ENCODE measurements around the gene YBEY. TPM values are rescaled to one million over a fixed set of nuclear protein-coding genes. Genes with fewer than 3 reads are reported as not detected.
"Not testable (repeated sequence)": the region's sequence is repeated elsewhere in the genome, so short reads cannot be mapped to it uniquely, and the experiment has no call there.

The YBEY gene
- total RNA-seq, result 10 to 100 TPM in 3 of 4 donors, 1 to 10 TPM in 1; 4.7 to 17.9 (median 11.7) TPM

- intact Hi-C loops (cut with DNase I), result no loop called here
- H3K4me1 ChIP-seq, result peaks cover 20 to 56% (median 36%) of the 10 kb centered on the region in 3 donors
These were observed at the start of gene YBEY for GRCh38 chr21:46285761-46286647. Gene YBEY, plus strand, starts transcription at chr21:46286342. Its CDS starts 572 bp downstream, at chr21:46286914.

GRCh38 chr21:46237474-46237873 is 48.7 kb upstream of the YBEY start:
- no peaks in the 10 kb centered on the region for H3K4me1 ChIP-seq

More at GRCh38 chr21:46285761-46286647, at the start of gene YBEY:
- Histone ChIP-seq H3K4me3 (peak within 1 kb of the TSS; percentile 85 to 98 (median 96)), H3K27me3 (no peaks in the 10 kb centered on the region), H3K27ac (peak within 1 kb of the TSS; percentile 96 to 99 (median 98)), H3K36me3 (peaks cover 0 to 33% (median 0%) of the 10 kb centered on the region in 3 donors), H3K9me3 (no peaks in the 10 kb centered on the region)
- peak; percentile 52 for DNase-seq
- peak in 3 of 4 donors; percentile 33 to 80 (median 57) for TF ChIP-seq POLR2A (IDR thresholded peaks at IDR 0.05)
- TF ChIP-seq CTCF (IDR thresholded peaks at IDR 0.05), result peak in 4 of 6 experiments; percentile 14 to 55 (median 44)
- WGBS, 2 donors, result 0% methylated on average over 20 to 34 of the region's 105 CpGs

GRCh38 chr21:46239817-46240325 is 46.3 kb upstream of the YBEY start:
- no peak overlapping the region for H3K27ac ChIP-seq
- H3K4me1 ChIP-seq, result no peaks in the 10 kb centered on the region
- WGBS, 2 donors, result 81 to 89% methylated on average over 7 of the region's 7 CpGs
- no peaks in the 10 kb centered on the region for H3K27me3 ChIP-seq
- intact Hi-C loops (cut with DNase I), result no loop called here
- TF ChIP-seq POLR2A (IDR thresholded peaks at IDR 0.05), result no peak
- TF ChIP-seq CTCF (IDR thresholded peaks at IDR 0.05), result no peak
- DNase-seq, result no peak
- no peaks in the 10 kb centered on the region for H3K9me3 ChIP-seq
- peaks cover 16 to 87% (median 40%) of the 10 kb centered on the region in 3 donors for H3K36me3 ChIP-seq
- H3K4me3 ChIP-seq, result no peak overlapping the region

More at GRCh38 chr21:46237474-46237873, 48.7 kb upstream of the YBEY start:
- 77 to 79% methylated on average over 3 to 5 of the region's 5 CpGs for WGBS, 2 donors
- Histone ChIP-seq H3K27ac (no peak overlapping the region), H3K36me3 (peaks cover 0 to 87% (median 19%) of the 10 kb centered on the region in 3 donors), H3K4me3 (no peak overlapping the region), H3K27me3 (no peaks in the 10 kb centered on the region), H3K9me3 (no peaks in the 10 kb centered on the region)
- DNase-seq, result no peak
- intact Hi-C loops (cut with DNase I), result no loop called here
- TF ChIP-seq POLR2A (IDR thresholded peaks at IDR 0.05) (no peak), CTCF (IDR thresholded peaks at IDR 0.05) (no peak)

GRCh38 chr21:46241577-46241976 is 44.6 kb upstream of the YBEY start:
- H3K4me1 ChIP-seq; DNase-seq; H3K27ac ChIP-seq; H3K9me3 ChIP-seq; H3K27me3 ChIP-seq; intact Hi-C loops (cut with DNase I); H3K4me3 ChIP-seq: not testable (repeated sequence)
- WGBS, 2 donors, result 25 to 63% methylated on average over 1 of the region's 1 CpG
- H3K36me3 ChIP-seq, result peaks cover 30 to 87% (median 51%) of the 10 kb centered on the region in 3 donors

GRCh38 chr21:46243325-46243724 is 42.8 kb upstream of the YBEY start:
- Histone ChIP-seq H3K27ac (no peak overlapping the region), H3K36me3 (peaks cover 32 to 98% (median 55%) of the 10 kb centered on the region in 3 donors), H3K27me3 (no peaks in the 10 kb centered on the region), H3K4me1 (no peaks in the 10 kb centered on the region), H3K9me3 (no peaks in the 10 kb centered on the region), H3K4me3 (no peak overlapping the region)
- DNase-seq, result no peak
- WGBS, 2 donors, result 79 to 87% methylated on average over 5 to 6 of the region's 8 CpGs
- TF ChIP-seq CTCF (IDR thresholded peaks at IDR 0.05), result no peak
- no peak for TF ChIP-seq POLR2A (IDR thresholded peaks at IDR 0.05)
- intact Hi-C loops (cut with DNase I), result no loop called here

Data from esophagus squamous epithelium (tissue), 5 donors.